Astrocyte of the cerebellum (primary cell): ENCODE results near the gene RAB3C.

ENCODE experiments used
- DNase-seq: peaks from one replicate; pipeline ENCODE4 v3.0.0-alpha.2; 2011; ENCODE audit warnings: low read depth
- H3K4me3 ChIP-seq: 2 replicates; pipeline ENCODE4 v1.5.1; 2011; ENCODE audit warnings: mild to moderate bottlenecking, low read depth, low read length, moderate library complexity
- CTCF ChIP-seq: IDR thresholded peaks from 2 replicates; pipeline ENCODE4 v1.5.1; 2012; ENCODE audit warnings: low read length, low read depth, moderate library complexity, mild to moderate bottlenecking; ENCODE audit errors: missing control alignments
- in situ Hi-C: cut with HindIII; loops from 2 replicates; pipeline ENCODE4 v1.10.0; 2017; ENCODE audit warnings: low sequenced_read_pairs

RAB3C gene

GRCh38 chr5:58672521-58672920 is 89.6 kb downstream of the RAB3C start:
- no peak overlapping the region for H3K4me3 ChIP-seq
- no peak for TF ChIP-seq CTCF
- DNase-seq = no peak
- in situ Hi-C loops = no loop called here

- no peak overlapping the region for H3K4me3 ChIP-seq
- no peak for TF ChIP-seq CTCF
- in situ Hi-C loops = no loop called here
- DNase-seq = no peak
Measured at GRCh38 chr5:58674070-58674469, 91.2 kb downstream of the RAB3C start.

- in situ Hi-C loops = no loop called here
- no peak for DNase-seq
- no peak overlapping the region for H3K4me3 ChIP-seq
- no peak for TF ChIP-seq CTCF
Measured at GRCh38 chr5:58674711-58675110, 91.8 kb downstream of the RAB3C start.

GRCh38 chr5:58675341-58675740 is 92.5 kb downstream of the RAB3C start:
- no peak for TF ChIP-seq CTCF
- in situ Hi-C loops = no loop called here
- no peak for DNase-seq
- no peak overlapping the region for H3K4me3 ChIP-seq

- in situ Hi-C loops = no loop called here
- TF ChIP-seq CTCF = no peak
- no peak for DNase-seq
- H3K4me3 ChIP-seq = no peak overlapping the region
Measured at GRCh38 chr5:58677650-58678049, 94.8 kb downstream of the RAB3C start.

- no peak for TF ChIP-seq CTCF
- no peak for DNase-seq
- in situ Hi-C loops = no loop called here
- no peak overlapping the region for H3K4me3 ChIP-seq
Measured at GRCh38 chr5:58680503-58680902, 97.6 kb downstream of the RAB3C start.

GRCh38 chr5:58681943-58682342 is 99.1 kb downstream of the RAB3C start:
- no peak for DNase-seq
- in situ Hi-C loops = no loop called here
- H3K4me3 ChIP-seq = no peak overlapping the region
- TF ChIP-seq CTCF = no peak
